GM12865 (cell line): Measurements from ENCODE around the gene PAK1.
A peak's percentile ranks its signal among the peaks of the same experiment; 100 is the strongest.

Source experiments
- DNase-seq: peaks from one replicate; pipeline ENCODE4 v3.0.0; 2010; ENCODE audit warnings: low read depth
- H3K4me3 ChIP-seq: 2 replicates; pipeline ENCODE4 v1.5.1; 2011; ENCODE audit warnings: mild to moderate bottlenecking, low read depth, low read length, control low read depth
- CTCF ChIP-seq: IDR thresholded peaks from 2 replicates; pipeline ENCODE4 v1.5.1; 2011; ENCODE audit warnings: low read length, control low read depth, low read depth, inconsistent platforms; ENCODE audit not compliant: insufficient read depth; ENCODE audit errors: missing control alignments

The PAK1 gene

GRCh38 chr11:77468527-77468926, 5.4 kb downstream of the PAK1 start:
- DNase-seq, result no peak
- H3K4me3 ChIP-seq, result no peak overlapping the region
- no peak for TF ChIP-seq CTCF

- H3K4me3 ChIP-seq, result no peak overlapping the region
- no peak for TF ChIP-seq CTCF
- DNase-seq, result no peak
These were observed 5.9 kb downstream of the PAK1 start for GRCh38 chr11:77467993-77468392.

- DNase-seq, result no peak
- no peak for TF ChIP-seq CTCF
- H3K4me3 ChIP-seq, result no peak overlapping the region
These were observed 6.7 kb downstream of the PAK1 start for GRCh38 chr11:77467233-77467632.

GRCh38 chr11:77457340-77457739, 16.6 kb downstream of the PAK1 start:
- no peak for DNase-seq
- no peak for TF ChIP-seq CTCF
- H3K4me3 ChIP-seq, result peak overlapping the region; percentile 34

- no peak overlapping the region for H3K4me3 ChIP-seq
- no peak for TF ChIP-seq CTCF
- DNase-seq, result peak; percentile 30
These were observed 18.2 kb downstream of the PAK1 start for GRCh38 chr11:77455740-77456139.

GRCh38 chr11:77454867-77455655, 18.8 kb downstream of the PAK1 start:
- no peak for DNase-seq
- no peak overlapping the region for H3K4me3 ChIP-seq
- no peak for TF ChIP-seq CTCF

GRCh38 chr11:77450227-77450626, 23.7 kb downstream of the PAK1 start:
- peak; percentile 10 for DNase-seq
- peak overlapping the region; percentile 3; the same call in 1 of the 2 replicates for H3K4me3 ChIP-seq
- no peak for TF ChIP-seq CTCF
